ENCODE results near the gene C5.

DNA sequence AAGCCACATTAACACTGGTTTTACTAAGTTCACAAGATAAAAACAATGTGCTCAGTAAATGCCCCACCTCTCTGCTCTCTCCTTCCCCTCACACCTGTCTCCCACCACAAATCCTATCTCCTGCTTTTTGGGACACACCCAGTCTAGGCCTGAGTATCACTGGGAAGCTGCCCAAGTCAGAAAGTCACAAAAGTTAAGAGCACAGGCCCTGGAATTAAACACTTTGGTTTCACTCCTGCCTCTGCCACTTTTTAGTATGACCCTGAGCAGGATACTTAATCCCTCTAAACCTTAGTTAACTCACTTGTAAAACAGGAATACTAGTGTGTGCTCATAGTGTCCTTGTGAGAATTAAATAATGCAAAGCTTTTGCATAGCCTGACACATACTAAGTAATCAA, 11.3 kb downstream of the C5 start:
- TF ChIP-seq CTCF (IDR thresholded peaks at IDR 0.05) = no peak
- TF ChIP-seq POLR2A (IDR thresholded peaks at IDR 0.05) = no peak

All from adrenal gland (tissue), 5 donors.